Measurements from ENCODE around the gene NKTR. TPM values are rescaled to one million over a fixed set of nuclear protein-coding genes. Genes with fewer than 3 reads are reported as not detected.

NKTR gene
- total and polyA plus RNA-seq, 9 of the 15 experiments (the other 6 are each of a cell fraction or from before 2014, with no cell fraction given) = 19.7 to 123 (median 92.6) TPM

GRCh38 chr3:42591811-42592210 is 8.7 kb upstream of the NKTR start (continued):
- no peak for TF ChIP-seq MYC (IDR thresholded peaks at IDR 0.05; ENCODE audit: low read depth, low read length)
- TF ChIP-seq MYC (CRISPR knock-in tag; IDR thresholded peaks at IDR 0.05; ENCODE audit: borderline replicate concordance, low read depth) = no peak
- TF ChIP-seq SIN3B (IDR thresholded peaks at IDR 0.05; ENCODE audit: low read depth) = no peak
- no peak for TF ChIP-seq YY1 (IDR thresholded peaks at IDR 0.05; ENCODE audit: borderline replicate concordance in 1 of 3, control insufficient read depth in 1 of 3, extremely low read depth in 1 of 3, insufficient read depth in 3 of 3, insufficient read length in 1 of 3, insufficient replicate concordance in 2 of 3, low read depth in 1 of 3, low read length in 2 of 3)
- TF ChIP-seq ELF4 (CRISPR knock-in tag; IDR thresholded peaks at IDR 0.05) = no peak
- no peak for TF ChIP-seq UBTF (IDR thresholded peaks at IDR 0.05; ENCODE audit: borderline replicate concordance in 1 of 2, low read depth in 2 of 2, low read length in 2 of 2)
- TF ChIP-seq ZNF592 (IDR thresholded peaks at IDR 0.05) = peak; percentile 10; the same call in 1 of the 2 replicates
- TF ChIP-seq PTTG1 (tag; IDR thresholded peaks at IDR 0.05; ENCODE audit: low read depth) = no peak
- peak; percentile 39; the same call in 1 of the 2 replicates for TF ChIP-seq SP1 (CRISPR knock-in tag; IDR thresholded peaks at IDR 0.05)

Measured in K562 (cell line).